ENCODE measurements around the gene BCCIP.

Gene BCCIP

GRCh38 chr10:125799451-125800182 is 23.7 kb upstream of the BCCIP start:
- no peak for DNase-seq

- no peak for DNase-seq
Observed at GRCh38 chr10:125801574-125801973, 21.8 kb upstream of the BCCIP start.

- DNase-seq = no peak
Observed at GRCh38 chr10:125802131-125802530, 21.2 kb upstream of the BCCIP start.

- no peak for DNase-seq
Observed at GRCh38 chr10:125802739-125803138, 20.6 kb upstream of the BCCIP start.

- no peak for DNase-seq
Observed at GRCh38 chr10:125808047-125808446, 15.3 kb upstream of the BCCIP start.

GRCh38 chr10:125811251-125811650 is 12.1 kb upstream of the BCCIP start:
- DNase-seq = no peak

GRCh38 chr10:125812128-125812750 is 11.1 kb upstream of the BCCIP start:
- DNase-seq = no peak

GRCh38 chr10:125815764-125816163 is 7.6 kb upstream of the BCCIP start:
- DNase-seq = no peak

- no peak for DNase-seq
Observed at GRCh38 chr10:125816548-125816947, 6.8 kb upstream of the BCCIP start.

- no peak for DNase-seq
Observed at GRCh38 chr10:125817337-125817946, 5.9 kb upstream of the BCCIP start.

- no peak for DNase-seq
Observed at GRCh38 chr10:125820701-125821100, 2.6 kb upstream of the BCCIP start.

GRCh38 chr10:125823663-125824251 is 411 bp downstream of the BCCIP start:
- no peak for DNase-seq

- DNase-seq = no peak
Observed at GRCh38 chr10:125824736-125825135, 1.4 kb downstream of the BCCIP start.

- no peak for DNase-seq
Observed at GRCh38 chr10:125827133-125827532, 3.8 kb downstream of the BCCIP start.

- DNase-seq = no peak
Observed at GRCh38 chr10:125828311-125828710, 5.0 kb downstream of the BCCIP start.

- DNase-seq = no peak
Observed at GRCh38 chr10:125836746-125837145, 13.4 kb downstream of the BCCIP start.

GRCh38 chr10:125838802-125839575 is 15.6 kb downstream of the BCCIP start:
- DNase-seq = no peak

- no peak for DNase-seq
Observed at GRCh38 chr10:125840406-125840805, 17.1 kb downstream of the BCCIP start.

GRCh38 chr10:125840955-125841354 is 17.6 kb downstream of the BCCIP start:
- no peak for DNase-seq

GRCh38 chr10:125843603-125844329 is 20.4 kb downstream of the BCCIP start:
- DNase-seq = no peak

GRCh38 chr10:125844751-125845221 is 21.4 kb downstream of the BCCIP start:
- DNase-seq = no peak

- DNase-seq = no peak
Observed at GRCh38 chr10:125845617-125846016, 22.3 kb downstream of the BCCIP start.

Data from NCI-H2081 (cell line).